GM12878 (cell line): ENCODE measurements around the gene PARM1. TPM values are rescaled to one million over a fixed set of nuclear protein-coding genes. Genes with fewer than 3 reads are reported as not detected.

Experiments
- BACH1 ChIP-seq: fragments of 450-650 bp; IDR thresholded peaks from 2 replicates; pipeline ENCODE4 v1.6.1; 2017; ENCODE audit warnings: mild to moderate bottlenecking, borderline replicate concordance
- BHLHE40 ChIP-seq, 2 experiments: fragments of 450-650 bp in 1 of 2; IDR thresholded peaks; 2 replicates each; pipeline ENCODE4 v1.6.1; 2011 to 2017; ENCODE audit warnings: low read depth in 2 of 2, borderline replicate concordance in 1 of 2, improper control_type of control experiment in 1 of 2, low read length in 1 of 2, mild to moderate bottlenecking in 1 of 2
- CEBPZ ChIP-seq: fragments of 150-350 bp; IDR thresholded peaks from 2 replicates; pipeline ENCODE4 v1.6.1; 2016; ENCODE audit warnings: low read depth, low read length
- CHD1 ChIP-seq: IDR thresholded peaks from 2 replicates; pipeline ENCODE4 v1.6.1; 2012; ENCODE audit warnings: low read depth, low read length, improper control_type of control experiment
- ETV6 ChIP-seq, 2 experiments: fragments of 450-650 bp in 1 of 2; IDR thresholded peaks in 1 of 2; conservative IDR thresholded peaks in 1 of 2; 2 replicates each; pipeline ENCODE4 v1.6.1; 2014; ENCODE audit warnings: antibody characterized with exemption in 1 of 2, borderline replicate concordance in 1 of 2, low read depth in 1 of 2, mild to moderate bottlenecking in 1 of 2, moderate library complexity in 1 of 2
- FOXM1 ChIP-seq: IDR thresholded peaks from 2 replicates; pipeline ENCODE4 v1.6.1; 2012; ENCODE audit warnings: low read depth, mild to moderate bottlenecking, inconsistent platforms, low read length, moderate library complexity
- PML ChIP-seq: IDR thresholded peaks from 2 replicates; pipeline ENCODE4 v1.6.1; 2012; ENCODE audit warnings: low read length, inconsistent platforms
- TCF12 ChIP-seq: IDR thresholded peaks from 2 replicates; pipeline ENCODE4 v1.6.1; 2011; ENCODE audit warnings: low read depth, mild to moderate bottlenecking, low read length
- polyA plus RNA-seq, 11 experiments: library from polyadenylated mRNA; depleted of rRNA in 4 of 11; unstranded in 6 of 11; stranded (reverse) in 5 of 11; fragments of >200 nt; fragmentation: Nextera tagmentation in 4 of 11; fragmentation: Illumina TruSeq in 1 of 11; extraction: Ambion mirVana in 4 of 11; extraction: Trizol in 1 of 11; gene quantifications; 1 replicate in 1 of 11; 2 replicates in 10 of 11; pipeline versions ENCODE4 v1.2.1 to v1.2.3, GENCODE V29; 2011 to 2016; ENCODE audit warnings: inconsistent platforms in 2 of 11, missing spikeins in 2 of 11, low read depth in 1 of 11
- total RNA-seq, 4 experiments: library from RNA; depleted of rRNA in 3 of 4; stranded (reverse); fragments of >200 nt in 3 of 4; fragmentation: Illumina TruSeq in 1 of 4; extraction: Trizol in 1 of 4; gene quantifications; 2 replicates each; pipeline versions ENCODE4 v1.2.1 to v1.2.3, GENCODE V29; 2013 to 2021
- TF ChIP-seq, protein P1 (sequence below): fragments of 450-650 bp; IDR thresholded peaks from 2 replicates; pipeline ENCODE4 v1.6.1; 2017; ENCODE audit warnings: mild to moderate bottlenecking
- TF ChIP-seq, protein P2 (sequence below): fragments of 450-650 bp; formaldehyde crosslinking; IDR thresholded peaks from 2 replicates; pipeline ENCODE4 v1.4.0; 2020; ENCODE audit warnings: mild to moderate bottlenecking, moderate library complexity
- TF ChIP-seq, protein P3 (sequence below): fragments of 450-650 bp; IDR thresholded peaks from 2 replicates; pipeline ENCODE4 v1.6.1; 2017; ENCODE audit warnings: low read depth, mild to moderate bottlenecking, moderate library complexity
- TF ChIP-seq, protein P4 (sequence below): fragments of 450-650 bp; IDR thresholded peaks from 2 replicates; pipeline ENCODE4 v1.6.1; 2018; ENCODE audit warnings: borderline replicate concordance, mild to moderate bottlenecking; ENCODE audit not compliant: partially characterized antibody

Gene PARM1
- total and polyA plus RNA-seq, 10 of the 15 experiments (the other 5 are each of a cell fraction or from before 2014, with no cell fraction given), result 13.9 to 56.2 (median 41.3) TPM

- TF ChIP-seq, protein P1, sequence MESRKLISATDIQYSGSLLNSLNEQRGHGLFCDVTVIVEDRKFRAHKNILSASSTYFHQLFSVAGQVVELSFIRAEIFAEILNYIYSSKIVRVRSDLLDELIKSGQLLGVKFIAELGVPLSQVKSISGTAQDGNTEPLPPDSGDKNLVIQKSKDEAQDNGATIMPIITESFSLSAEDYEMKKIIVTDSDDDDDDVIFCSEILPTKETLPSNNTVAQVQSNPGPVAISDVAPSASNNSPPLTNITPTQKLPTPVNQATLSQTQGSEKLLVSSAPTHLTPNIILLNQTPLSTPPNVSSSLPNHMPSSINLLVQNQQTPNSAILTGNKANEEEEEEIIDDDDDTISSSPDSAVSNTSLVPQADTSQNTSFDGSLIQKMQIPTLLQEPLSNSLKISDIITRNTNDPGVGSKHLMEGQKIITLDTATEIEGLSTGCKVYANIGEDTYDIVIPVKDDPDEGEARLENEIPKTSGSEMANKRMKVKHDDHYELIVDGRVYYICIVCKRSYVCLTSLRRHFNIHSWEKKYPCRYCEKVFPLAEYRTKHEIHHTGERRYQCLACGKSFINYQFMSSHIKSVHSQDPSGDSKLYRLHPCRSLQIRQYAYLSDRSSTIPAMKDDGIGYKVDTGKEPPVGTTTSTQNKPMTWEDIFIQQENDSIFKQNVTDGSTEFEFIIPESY, result no peak
- TF ChIP-seq BACH1 (no peak; the same call in 1 of the 2 replicates), BHLHE40 (IDR thresholded peaks at IDR 0.05; ENCODE audit: borderline replicate concordance in 1 of 2, low read depth in 2 of 2, low read length in 1 of 2) (peak; percentile 23 to 76; a peak in 3 of 4 replicates), FOXM1 (0 out of 2 replicates have a peak, but pooled peaks have one; percentile 21), CHD1 (no peak), CEBPZ (no peak), PML (no peak), TCF12 (peak; percentile 89; the same call in 1 of the 2 replicates), ETV6 (conservative IDR thresholded peaks at IDR 0.05 in 1 of 2, IDR thresholded peaks at IDR 0.05 in 1 of 2; ENCODE audit: borderline replicate concordance in 1 of 2, low read depth in 1 of 2) (no peak)
- TF ChIP-seq, protein P2, sequence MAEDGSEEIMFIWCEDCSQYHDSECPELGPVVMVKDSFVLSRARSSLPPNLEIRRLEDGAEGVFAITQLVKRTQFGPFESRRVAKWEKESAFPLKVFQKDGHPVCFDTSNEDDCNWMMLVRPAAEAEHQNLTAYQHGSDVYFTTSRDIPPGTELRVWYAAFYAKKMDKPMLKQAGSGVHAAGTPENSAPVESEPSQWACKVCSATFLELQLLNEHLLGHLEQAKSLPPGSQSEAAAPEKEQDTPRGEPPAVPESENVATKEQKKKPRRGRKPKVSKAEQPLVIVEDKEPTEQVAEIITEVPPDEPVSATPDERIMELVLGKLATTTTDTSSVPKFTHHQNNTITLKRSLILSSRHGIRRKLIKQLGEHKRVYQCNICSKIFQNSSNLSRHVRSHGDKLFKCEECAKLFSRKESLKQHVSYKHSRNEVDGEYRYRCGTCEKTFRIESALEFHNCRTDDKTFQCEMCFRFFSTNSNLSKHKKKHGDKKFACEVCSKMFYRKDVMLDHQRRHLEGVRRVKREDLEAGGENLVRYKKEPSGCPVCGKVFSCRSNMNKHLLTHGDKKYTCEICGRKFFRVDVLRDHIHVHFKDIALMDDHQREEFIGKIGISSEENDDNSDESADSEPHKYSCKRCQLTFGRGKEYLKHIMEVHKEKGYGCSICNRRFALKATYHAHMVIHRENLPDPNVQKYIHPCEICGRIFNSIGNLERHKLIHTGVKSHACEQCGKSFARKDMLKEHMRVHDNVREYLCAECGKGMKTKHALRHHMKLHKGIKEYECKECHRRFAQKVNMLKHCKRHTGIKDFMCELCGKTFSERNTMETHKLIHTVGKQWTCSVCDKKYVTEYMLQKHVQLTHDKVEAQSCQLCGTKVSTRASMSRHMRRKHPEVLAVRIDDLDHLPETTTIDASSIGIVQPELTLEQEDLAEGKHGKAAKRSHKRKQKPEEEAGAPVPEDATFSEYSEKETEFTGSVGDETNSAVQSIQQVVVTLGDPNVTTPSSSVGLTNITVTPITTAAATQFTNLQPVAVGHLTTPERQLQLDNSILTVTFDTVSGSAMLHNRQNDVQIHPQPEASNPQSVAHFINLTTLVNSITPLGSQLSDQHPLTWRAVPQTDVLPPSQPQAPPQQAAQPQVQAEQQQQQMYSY (CRISPR knock-in tag), result no peak
- TF ChIP-seq, protein P3, sequence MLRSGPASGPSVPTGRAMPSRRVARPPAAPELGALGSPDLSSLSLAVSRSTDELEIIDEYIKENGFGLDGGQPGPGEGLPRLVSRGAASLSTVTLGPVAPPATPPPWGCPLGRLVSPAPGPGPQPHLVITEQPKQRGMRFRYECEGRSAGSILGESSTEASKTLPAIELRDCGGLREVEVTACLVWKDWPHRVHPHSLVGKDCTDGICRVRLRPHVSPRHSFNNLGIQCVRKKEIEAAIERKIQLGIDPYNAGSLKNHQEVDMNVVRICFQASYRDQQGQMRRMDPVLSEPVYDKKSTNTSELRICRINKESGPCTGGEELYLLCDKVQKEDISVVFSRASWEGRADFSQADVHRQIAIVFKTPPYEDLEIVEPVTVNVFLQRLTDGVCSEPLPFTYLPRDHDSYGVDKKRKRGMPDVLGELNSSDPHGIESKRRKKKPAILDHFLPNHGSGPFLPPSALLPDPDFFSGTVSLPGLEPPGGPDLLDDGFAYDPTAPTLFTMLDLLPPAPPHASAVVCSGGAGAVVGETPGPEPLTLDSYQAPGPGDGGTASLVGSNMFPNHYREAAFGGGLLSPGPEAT, result no peak
- TF ChIP-seq, protein P4, sequence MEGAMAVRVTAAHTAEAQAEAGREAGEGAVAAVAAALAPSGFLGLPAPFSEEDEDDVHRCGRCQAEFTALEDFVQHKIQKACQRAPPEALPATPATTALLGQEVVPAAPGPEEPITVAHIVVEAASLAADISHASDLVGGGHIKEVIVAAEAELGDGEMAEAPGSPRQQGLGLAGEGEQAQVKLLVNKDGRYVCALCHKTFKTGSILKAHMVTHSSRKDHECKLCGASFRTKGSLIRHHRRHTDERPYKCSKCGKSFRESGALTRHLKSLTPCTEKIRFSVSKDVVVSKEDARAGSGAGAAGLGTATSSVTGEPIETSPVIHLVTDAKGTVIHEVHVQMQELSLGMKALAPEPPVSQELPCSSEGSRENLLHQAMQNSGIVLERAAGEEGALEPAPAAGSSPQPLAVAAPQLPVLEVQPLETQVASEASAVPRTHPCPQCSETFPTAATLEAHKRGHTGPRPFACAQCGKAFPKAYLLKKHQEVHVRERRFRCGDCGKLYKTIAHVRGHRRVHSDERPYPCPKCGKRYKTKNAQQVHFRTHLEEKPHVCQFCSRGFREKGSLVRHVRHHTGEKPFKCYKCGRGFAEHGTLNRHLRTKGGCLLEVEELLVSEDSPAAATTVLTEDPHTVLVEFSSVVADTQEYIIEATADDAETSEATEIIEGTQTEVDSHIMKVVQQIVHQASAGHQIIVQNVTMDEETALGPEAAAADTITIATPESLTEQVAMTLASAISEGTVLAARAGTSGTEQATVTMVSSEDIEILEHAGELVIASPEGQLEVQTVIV, result no peak
Measured at GRCh38 chr4:75004755-75005668, 72.1 kb downstream of the PARM1 start (continued).
